ENCODE measurements around the gene P3H3.

GRCh38 chr12:6780573-6780972 is 47.6 kb upstream of the P3H3 start:
- TF ChIP-seq CTCF (IDR thresholded peaks at IDR 0.05) (no peak), POLR2A (IDR thresholded peaks at IDR 0.05) (no peak)

Measured in uterus (tissue), 2 donors.